Tibial artery (tissue), 4 donors: ENCODE measurements around the gene BICC1.
"Not testable (repeated sequence)": the region's sequence is repeated elsewhere in the genome, so short reads cannot be mapped to it uniquely, and the experiment has no call there.

ENCODE experiments used
- DNase-seq, 2 donors: peaks; one replicate each; pipeline ENCODE4 v3.0.0-alpha.2; 2019
- H3K27ac ChIP-seq, 2 donors: fragments of 200-600 bp; sonication (generic) in 1 of 2; 1 replicate in 1 of 2; 2 replicates in 1 of 2; pipeline ENCODE4 v1.5.1; 2018 to 2019; ENCODE audit warnings: mild to moderate bottlenecking in 1 of 2
- H3K27me3 ChIP-seq, 2 donors: fragments of 200-600 bp; sonication (generic) in 1 of 2; one replicate each; pipeline versions ENCODE4 v1.5.1 to v1.6.0; 2016 to 2019
- H3K36me3 ChIP-seq, 3 donors: fragments of 200-600 bp; sonication (generic) in 2 of 3; one replicate each; pipeline ENCODE4 v1.5.1; 2016 to 2019; ENCODE audit warnings: mild to moderate bottlenecking in 2 of 3
- H3K4me1 ChIP-seq, 4 donors: fragments of 200-600 bp; sonication (generic) in 2 of 4; 1 replicate in 3 of 4; 2 replicates in 1 of 4; pipeline ENCODE4 v1.5.1; 2016 to 2019
- H3K4me3 ChIP-seq, 2 donors: fragments of 200-600 bp; sonication (generic) in 1 of 2; 1 replicate in 1 of 2; 2 replicates in 1 of 2; pipeline ENCODE4 v1.5.1; 2018 to 2019; ENCODE audit warnings: mild to moderate bottlenecking in 2 of 2
- H3K9me3 ChIP-seq, 3 donors: fragments of 200-600 bp; sonication (generic) in 1 of 3; one replicate each; pipeline ENCODE4 v1.5.1; 2016 to 2019
- intact Hi-C: fragments of 100-400 bp; cut with DNase I; formaldehyde crosslinking; loops from one replicate; pipeline ENCODE4 v1.15.0; 2023; ENCODE audit warnings: low total_unique reads
- TF ChIP-seq, protein P1 (sequence below), 2 experiments: fragments of 200-600 bp in 1 of 2; fragments of 450-650 bp in 1 of 2; IDR thresholded peaks; one replicate each; pipeline ENCODE4 v1.5.1; 2017 to 2019; ENCODE audit warnings: antibody characterized with exemption in 2 of 2, mild to moderate bottlenecking in 1 of 2, moderate library complexity in 1 of 2

Gene BICC1

DNA sequence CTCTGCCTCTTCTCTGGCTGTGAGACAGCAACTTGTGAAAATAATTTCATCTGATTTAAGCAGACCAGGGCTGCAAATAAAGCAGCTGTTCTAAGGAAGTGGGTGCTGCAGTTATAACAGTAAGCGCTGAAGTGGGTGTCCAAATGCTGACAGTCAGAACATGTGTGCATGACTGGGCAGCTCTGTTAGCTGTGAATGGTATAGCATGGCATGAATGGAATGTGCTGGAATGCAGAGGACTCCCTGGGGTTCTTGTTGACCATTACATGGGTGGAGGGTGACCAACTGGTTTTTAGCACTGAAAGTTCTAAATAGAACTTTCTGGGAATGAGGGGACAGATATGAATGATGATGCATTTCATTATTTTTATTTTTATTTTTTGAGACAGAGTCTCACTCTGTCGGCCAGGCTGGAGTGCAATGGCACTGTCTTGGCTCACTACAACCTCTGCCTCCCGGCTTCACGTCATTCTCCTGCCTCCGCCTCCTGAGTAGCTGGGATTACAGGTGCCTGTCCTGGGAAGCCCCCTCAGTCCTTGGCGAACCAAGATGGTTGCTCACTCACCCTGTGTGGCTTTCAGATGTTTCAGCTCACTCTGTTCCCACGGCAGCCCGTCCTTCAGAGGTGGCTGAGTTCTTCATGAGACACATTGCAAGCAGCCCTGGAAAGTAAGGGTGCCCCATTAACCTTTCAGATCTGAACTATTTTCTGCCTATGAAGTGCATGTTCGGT, 344.0 kb downstream of the BICC1 start:
- Histone ChIP-seq H3K4me1 (peaks cover 0 to 20% (median 17%) of the 10 kb centered on the region in 4 donors), H3K27ac (peak overlapping the region; percentile 53 to 58), H3K27me3 (no peaks in the 10 kb centered on the region), H3K36me3 (no peaks in the 10 kb centered on the region), H3K9me3 (no peaks in the 10 kb centered on the region), H3K4me3 (no peak overlapping the region)
- intact Hi-C loops, result no loop called here
- peak; percentile 57 to 78 for DNase-seq
- TF ChIP-seq, protein P1, sequence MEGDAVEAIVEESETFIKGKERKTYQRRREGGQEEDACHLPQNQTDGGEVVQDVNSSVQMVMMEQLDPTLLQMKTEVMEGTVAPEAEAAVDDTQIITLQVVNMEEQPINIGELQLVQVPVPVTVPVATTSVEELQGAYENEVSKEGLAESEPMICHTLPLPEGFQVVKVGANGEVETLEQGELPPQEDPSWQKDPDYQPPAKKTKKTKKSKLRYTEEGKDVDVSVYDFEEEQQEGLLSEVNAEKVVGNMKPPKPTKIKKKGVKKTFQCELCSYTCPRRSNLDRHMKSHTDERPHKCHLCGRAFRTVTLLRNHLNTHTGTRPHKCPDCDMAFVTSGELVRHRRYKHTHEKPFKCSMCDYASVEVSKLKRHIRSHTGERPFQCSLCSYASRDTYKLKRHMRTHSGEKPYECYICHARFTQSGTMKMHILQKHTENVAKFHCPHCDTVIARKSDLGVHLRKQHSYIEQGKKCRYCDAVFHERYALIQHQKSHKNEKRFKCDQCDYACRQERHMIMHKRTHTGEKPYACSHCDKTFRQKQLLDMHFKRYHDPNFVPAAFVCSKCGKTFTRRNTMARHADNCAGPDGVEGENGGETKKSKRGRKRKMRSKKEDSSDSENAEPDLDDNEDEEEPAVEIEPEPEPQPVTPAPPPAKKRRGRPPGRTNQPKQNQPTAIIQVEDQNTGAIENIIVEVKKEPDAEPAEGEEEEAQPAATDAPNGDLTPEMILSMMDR (IDR thresholded peaks at IDR 0.05), result no peak

DNA sequence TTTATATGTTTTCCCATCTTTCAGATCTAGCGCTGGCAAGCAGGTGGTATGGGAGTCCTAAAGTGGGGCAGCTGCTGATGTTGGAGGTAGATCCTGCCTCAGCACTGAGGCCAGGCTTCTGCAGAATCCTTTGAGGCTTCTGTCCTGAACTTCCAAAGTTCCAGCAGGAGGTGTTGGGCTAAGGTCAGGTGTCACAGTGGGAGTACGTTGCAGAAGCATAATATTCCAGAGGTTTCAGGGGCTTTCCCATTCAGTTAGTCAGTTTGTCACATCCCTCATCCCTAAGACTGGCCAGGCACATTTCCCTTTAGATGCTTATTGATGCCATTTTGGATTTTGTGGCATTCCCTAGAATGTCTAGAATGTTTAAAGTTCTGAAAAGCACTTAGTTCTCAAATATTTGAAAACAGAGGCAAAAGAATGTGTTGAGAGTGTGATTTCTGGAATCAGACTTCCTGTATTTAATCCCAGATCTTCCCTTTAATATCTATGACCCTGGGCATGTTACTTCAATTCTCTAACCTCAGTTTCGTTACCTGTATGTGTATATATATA, 344.7 kb downstream of the BICC1 start:
- intact Hi-C loops, result no loop called here
- Histone ChIP-seq H3K4me3 (no peak overlapping the region), H3K27ac (peak overlapping the region; percentile 53 to 58), H3K27me3 (no peaks in the 10 kb centered on the region), H3K4me1 (peaks cover 0 to 20% (median 17%) of the 10 kb centered on the region in 4 donors), H3K9me3 (no peaks in the 10 kb centered on the region), H3K36me3 (no peaks in the 10 kb centered on the region)
- TF ChIP-seq, protein P1 (IDR thresholded peaks at IDR 0.05), result no peak
- DNase-seq, result no peak

DNA sequence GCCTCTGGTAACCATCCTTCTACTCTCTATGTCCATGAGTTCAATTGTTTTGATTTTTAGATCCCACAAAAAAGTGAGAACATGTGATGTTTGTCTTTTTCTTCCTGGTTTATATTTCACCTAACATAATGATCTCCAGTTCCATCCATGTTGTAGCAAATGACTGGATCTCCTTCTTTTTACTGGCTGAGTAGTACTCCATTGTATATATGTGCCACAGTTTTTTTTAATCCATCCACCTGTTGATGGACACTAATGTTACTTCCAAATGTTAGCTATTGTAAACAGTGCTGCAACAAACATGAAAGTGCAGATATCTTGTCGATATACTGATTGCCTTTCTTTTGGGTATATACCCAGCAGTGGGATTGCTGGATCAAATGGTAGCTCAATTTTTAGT, 345.5 kb downstream of the BICC1 start:
- peaks cover 0 to 20% (median 17%) of the 10 kb centered on the region in 4 donors for H3K4me1 ChIP-seq
- H3K36me3 ChIP-seq, H3K4me3 ChIP-seq, H3K27me3 ChIP-seq, H3K27ac ChIP-seq, intact Hi-C loops, H3K9me3 ChIP-seq, DNase-seq: not testable (repeated sequence)

DNA sequence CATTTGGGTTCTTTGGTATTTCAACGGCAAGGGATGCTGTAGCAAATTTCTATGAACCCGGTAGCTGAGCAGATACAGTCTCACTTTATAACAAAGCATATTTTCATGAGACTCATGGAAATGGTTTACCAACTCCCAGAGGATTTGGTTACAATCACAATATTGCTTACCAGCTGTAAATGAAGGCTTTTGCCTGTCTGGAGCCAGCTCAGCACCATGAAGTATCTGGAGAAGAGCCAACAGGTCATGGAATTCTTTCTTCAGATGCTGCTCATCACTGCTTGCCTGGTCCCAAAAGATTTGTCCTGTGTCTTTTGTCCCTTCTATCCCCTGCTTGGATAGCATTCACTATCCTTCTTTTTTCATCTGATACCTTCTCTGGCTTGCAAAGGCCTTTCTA, 346.9 kb downstream of the BICC1 start:
- H3K9me3 ChIP-seq, result no peaks in the 10 kb centered on the region
- intact Hi-C loops, result no loop called here
- TF ChIP-seq, protein P1 (IDR thresholded peaks at IDR 0.05), result no peak
- H3K27me3 ChIP-seq, result no peaks in the 10 kb centered on the region
- H3K27ac ChIP-seq, result no peak overlapping the region
- no peaks in the 10 kb centered on the region for H3K36me3 ChIP-seq
- H3K4me1 ChIP-seq, result peaks cover 0 to 19% (median 15%) of the 10 kb centered on the region in 4 donors
- DNase-seq, result no peak
- H3K4me3 ChIP-seq, result no peak overlapping the region

DNA sequence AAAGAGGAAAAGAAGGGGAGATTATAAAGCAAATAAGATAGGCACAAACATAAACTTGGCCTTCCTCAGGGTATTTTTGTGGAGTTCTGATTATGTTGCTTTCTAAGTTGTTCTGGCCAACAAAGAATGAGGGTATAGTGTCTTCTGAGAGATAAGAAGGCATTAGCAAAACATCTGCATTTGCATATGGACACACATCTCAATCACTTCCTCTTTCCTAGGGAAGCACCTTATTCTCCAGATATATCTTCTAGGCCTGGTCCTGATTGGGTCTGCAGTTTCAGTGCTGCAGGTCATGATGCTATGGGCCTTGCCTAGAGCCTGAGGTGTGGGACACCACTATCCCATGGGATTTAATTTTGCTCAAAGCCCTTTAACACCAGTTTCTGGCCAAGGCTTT, 355.0 kb downstream of the BICC1 start:
- H3K36me3 ChIP-seq, result no peaks in the 10 kb centered on the region
- TF ChIP-seq, protein P1 (IDR thresholded peaks at IDR 0.05), result no peak
- H3K9me3 ChIP-seq, result peaks cover 0 to 3% (median 0%) of the 10 kb centered on the region in 3 donors
- H3K27me3 ChIP-seq, result no peaks in the 10 kb centered on the region
- intact Hi-C loops, result no loop called here
- no peak overlapping the region for H3K27ac ChIP-seq
- H3K4me1 ChIP-seq, result no peaks in the 10 kb centered on the region
- H3K4me3 ChIP-seq, result no peak overlapping the region
- DNase-seq, result no peak

DNA sequence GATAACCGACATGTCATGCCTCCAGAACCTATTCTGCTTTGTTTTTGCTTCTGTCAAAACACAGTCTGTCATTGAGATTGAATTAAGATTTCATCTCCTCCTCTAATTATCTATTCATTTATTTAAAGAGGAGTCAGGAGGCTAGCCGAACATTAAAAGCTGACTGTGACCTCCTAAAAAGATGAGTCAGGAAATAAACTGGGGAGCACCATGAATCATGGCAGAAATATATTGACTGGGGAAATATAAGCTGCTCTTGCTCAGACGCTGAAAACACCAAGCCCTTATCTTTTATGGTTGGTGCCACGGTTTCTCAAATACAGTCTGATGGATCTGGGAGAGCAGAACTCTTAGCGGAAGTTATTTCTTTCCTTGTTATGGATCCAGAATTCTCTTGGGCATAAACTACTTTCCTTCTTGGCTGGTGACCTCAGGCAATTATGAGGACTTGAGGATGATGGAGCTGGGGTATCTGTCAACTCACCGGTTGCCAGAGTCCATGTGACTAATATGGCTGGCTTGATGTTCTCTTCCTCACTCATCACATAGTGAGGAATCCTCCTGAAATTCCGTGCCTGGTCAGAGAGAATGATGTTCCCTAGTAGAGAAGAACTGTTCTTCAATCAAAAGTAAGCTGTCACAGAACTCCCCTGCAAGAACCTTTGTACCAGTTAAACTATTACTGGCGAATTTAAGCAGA, 356.2 kb downstream of the BICC1 start:
- no peak overlapping the region for H3K27ac ChIP-seq
- H3K4me3 ChIP-seq, result no peak overlapping the region
- no peak for DNase-seq
- peaks cover 0 to 5% (median 0%) of the 10 kb centered on the region in 3 donors for H3K9me3 ChIP-seq
- H3K27me3 ChIP-seq, result no peaks in the 10 kb centered on the region
- TF ChIP-seq, protein P1 (IDR thresholded peaks at IDR 0.05), result no peak
- no peaks in the 10 kb centered on the region for H3K36me3 ChIP-seq
- no peaks in the 10 kb centered on the region for H3K4me1 ChIP-seq
- intact Hi-C loops, result no loop called here
